ENCODE data around the gene CBX4.

The CBX4 gene

DNA sequence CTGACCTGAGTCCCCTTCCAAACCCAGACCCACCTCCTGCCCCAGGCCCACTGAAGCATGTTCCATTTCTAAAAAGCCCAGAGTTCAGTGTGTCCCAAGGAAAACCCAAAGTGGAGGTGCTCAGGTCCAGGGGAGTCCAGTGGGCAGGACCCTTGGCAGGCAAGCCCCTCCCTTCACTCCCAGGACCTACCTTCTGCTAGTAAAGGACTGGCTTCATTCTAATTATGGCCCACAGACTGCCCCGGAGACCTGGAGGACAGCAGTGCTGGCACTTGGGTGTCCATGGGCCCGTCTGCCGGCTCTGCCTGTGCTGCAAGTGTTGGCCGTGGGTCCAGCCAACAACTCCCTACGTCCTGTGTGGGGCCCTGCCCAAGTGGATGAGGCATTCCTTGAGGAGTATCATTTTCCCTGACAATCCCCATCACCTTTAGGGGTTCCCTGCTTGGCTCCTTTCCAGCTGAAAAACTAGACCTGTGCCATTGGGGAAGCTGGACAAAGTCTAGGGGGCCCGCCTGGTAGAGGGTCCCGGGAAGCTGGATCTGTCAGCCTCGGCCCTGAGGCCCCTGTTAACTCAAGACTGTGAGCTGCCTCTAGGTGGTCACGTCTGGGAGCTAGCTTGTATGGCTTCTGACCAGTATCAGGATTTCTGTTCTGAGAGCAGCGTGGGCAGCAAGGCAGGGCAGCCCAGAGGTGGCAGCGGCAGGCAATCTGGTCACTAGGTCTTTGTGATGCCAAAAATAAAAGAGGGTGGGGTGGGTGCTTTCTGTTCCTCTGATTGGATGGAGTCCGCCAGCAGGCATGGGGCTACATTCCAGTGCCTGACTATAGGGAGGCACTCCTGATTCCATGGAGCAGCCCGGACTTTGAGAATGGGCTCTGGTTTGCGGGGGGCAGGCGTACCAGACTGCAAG lies 53.1 kb downstream of the CBX4 start:
- no peak for DNase-seq

GRCh38 chr17:79785017-79785899 lies 54.0 kb downstream of the CBX4 start:
- DNase-seq: no peak

DNA sequence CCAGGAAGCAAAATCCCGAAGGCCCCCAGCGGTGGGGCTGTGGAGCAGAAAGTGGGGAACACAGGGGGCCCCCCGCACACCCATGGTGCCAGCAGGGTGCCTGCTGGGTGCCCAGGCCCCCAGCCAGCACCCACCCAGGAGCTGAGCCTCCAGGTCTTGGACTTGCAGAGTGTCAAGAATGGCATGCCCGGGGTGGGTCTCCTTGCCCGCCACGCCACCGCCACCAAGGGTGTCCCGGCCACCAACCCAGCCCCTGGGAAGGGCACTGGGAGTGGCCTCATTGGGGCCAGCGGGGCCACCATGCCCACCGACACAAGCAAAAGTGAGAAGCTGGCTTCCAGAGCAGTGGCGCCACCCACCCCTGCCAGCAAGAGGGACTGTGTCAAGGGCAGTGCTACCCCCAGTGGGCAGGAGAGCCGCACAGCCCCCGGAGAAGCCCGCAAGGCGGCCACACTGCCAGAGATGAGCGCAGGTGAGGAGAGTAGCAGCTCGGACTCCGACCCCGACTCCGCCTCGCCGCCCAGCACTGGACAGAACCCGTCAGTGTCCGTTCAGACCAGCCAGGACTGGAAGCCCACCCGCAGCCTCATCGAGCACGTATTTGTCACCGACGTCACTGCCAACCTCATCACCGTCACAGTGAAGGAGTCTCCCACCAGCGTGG lies 54.8 kb downstream of the CBX4 start:
- DNase-seq: no peak

DNA sequence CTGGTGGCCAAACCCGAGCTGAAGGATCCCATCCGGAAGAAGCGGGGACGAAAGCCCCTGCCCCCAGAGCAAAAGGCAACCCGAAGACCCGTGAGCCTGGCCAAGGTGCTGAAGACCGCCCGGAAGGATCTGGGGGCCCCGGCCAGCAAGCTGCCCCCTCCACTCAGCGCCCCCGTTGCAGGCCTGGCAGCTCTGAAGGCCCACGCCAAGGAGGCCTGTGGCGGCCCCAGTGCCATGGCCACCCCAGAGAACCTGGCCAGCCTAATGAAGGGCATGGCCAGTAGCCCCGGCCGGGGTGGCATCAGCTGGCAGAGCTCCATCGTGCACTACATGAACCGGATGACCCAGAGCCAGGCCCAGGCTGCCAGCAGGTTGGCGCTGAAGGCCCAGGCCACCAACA lies 55.3 kb downstream of the CBX4 start:
- DNase-seq: no peak

Data from stimulated activated CD4-positive, alpha-beta T cell treated with anti-CD3 and anti-CD28 coated beads, Interleukin-12 subunit alpha, Interleukin-12 subunit beta, amount 100 ng/mL, for 4 hours (primary cell).